HG02588 (cell line): ENCODE measurements around the gene SAA1.

Experiments
- ATAC-seq: cut with Tn5 transposase; IDR thresholded peaks from one replicate; pipeline ENCODE4 v1.9.1; 2021; ENCODE audit warnings: mild to moderate bottlenecking, moderate library complexity; ENCODE audit not compliant: unreplicated experiment

The SAA1 gene

GRCh38 chr11:18265949-18266348 is at the start of gene SAA1:
Gene SAA1, plus strand, starts transcription at chr11:18266264. Its CDS starts 624 bp downstream, at chr11:18266888.
- ATAC-seq = no peak

GRCh38 chr11:18221274-18221876 is 44.7 kb upstream of the SAA1 start:
- no peak for ATAC-seq

DNA sequence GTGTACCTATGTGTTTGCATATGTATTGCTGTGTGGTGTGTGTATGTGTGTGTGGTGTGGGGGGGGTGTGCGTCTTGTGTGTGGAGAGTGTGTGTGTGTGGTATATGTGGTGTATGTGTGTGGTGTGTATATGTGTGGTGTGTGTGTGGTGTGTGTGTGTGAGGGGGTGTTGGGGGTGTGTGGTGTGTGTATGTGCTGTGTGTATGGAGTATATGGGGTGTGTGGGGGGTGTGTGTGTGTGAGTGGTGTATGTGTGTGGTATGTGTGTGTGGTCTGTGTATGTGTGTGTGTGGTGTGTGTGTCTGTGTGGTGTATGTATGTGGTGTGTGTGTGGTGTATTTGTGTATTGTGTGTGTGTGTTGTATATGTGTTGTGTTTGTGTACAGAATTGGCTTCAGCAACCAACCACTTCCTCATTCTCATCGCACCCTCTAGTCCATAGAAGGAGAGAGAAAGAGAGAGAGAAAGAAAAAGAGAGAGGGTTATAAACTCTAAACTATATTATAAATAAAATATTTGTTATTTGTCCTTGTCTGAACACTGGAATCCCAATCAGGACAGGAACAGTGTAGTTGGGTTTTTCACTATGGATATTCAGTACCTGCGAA is 43.1 kb upstream of the SAA1 start:
- no peak for ATAC-seq

DNA sequence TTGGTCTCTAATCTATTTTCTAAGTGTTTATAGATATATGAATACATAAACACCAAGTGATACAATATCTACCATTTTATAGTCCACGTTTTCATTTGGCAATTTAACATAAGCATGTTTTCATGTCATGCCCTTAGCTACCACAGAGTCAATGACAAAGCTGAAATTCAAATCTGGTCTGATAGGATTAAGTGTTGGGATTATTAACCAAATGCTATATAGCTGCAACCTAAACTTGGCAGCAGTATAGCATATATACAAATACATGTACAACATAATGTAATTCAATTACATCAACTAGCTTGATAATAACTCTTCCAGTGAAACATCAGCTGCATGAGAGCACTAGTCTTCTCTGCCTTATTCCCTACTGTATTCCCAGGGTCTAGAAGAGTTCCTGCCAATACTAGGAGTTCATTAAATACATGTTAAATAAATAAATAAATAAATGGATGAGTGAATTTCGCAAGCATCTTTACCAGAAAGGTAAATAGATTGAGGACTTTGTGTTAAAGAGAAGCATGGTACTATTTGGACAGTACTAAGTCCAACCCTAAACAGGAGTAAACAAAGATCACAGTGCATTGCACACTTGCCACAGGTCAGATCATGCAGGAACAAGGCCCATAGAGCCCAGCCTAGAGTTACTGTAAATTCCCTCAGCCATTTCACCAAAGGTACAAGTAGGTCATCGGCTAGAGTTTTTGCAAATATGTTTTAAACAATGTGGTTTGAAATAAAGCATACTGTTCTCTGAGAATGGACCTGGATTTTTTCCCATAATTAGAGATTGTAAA is 42.3 kb upstream of the SAA1 start:
- ATAC-seq = no peak

DNA sequence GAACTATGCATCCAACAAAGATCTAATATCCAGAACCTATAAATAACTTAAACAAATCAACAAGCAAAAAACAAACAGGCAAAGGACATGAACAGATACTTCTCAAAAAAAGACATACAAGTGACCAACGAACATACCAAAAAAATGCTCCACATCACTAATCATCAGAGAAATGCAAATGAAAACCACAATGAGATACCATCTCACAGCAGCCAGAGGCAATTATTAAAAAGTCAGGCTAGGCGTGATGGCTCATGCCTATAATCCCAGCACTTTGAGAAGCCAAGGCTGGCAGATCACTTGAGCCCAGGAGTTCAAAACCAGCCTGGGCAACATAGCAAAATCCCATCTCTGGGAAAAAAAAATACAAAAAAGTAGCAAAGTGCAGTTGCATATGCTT is 40.2 kb upstream of the SAA1 start:
- no peak for ATAC-seq

DNA sequence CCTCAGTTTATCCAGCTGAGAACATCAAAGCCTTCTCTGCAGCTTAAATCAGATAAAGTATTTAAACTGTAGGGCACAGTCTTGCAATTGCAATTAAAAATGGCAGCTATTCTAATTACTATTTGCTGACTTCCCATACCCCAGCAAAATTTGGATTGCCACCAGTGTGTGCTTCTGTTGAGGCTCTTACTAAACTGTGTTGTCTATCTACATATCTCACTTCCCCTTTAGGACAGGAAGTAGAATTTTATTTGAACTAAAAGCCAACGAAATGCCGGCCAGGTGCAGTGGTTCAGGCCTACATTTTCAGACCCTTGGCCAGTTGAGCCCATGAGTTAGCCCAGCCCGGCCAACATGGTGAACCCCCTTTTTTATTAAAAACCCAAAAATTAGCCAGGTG is 36.6 kb upstream of the SAA1 start:
- peak; percentile 94 for ATAC-seq

- ATAC-seq = no peak
Observed at GRCh38 chr11:18230859-18231258, 35.2 kb upstream of the SAA1 start.

DNA sequence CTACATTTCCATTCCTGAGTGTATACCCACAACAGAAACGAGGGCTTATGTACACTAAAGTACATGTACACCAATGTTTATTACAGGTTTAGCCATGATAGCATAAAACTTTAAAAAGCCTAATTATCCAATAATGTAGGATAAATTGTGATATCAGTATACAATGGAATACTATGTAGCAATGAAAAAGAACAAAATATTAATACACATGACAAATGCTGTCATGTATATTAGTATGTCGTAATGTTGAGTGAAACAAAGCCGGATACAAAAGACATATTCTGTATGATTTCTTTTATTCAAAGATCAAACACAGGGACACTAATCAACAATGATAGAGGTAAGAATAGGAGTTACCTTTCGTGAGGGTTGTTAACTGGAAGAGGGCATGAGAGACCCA is 32.2 kb upstream of the SAA1 start:
- ATAC-seq = no peak

- no peak for ATAC-seq
Observed at GRCh38 chr11:18235394-18236334, 30.4 kb upstream of the SAA1 start.

- ATAC-seq = no peak
Observed at GRCh38 chr11:18236664-18237356, 29.3 kb upstream of the SAA1 start, which contains the start of gene SAA4. Gene SAA4, minus strand, starts transcription at chr11:18236802. Its CDS starts 876 bp downstream, at chr11:18235926.

DNA sequence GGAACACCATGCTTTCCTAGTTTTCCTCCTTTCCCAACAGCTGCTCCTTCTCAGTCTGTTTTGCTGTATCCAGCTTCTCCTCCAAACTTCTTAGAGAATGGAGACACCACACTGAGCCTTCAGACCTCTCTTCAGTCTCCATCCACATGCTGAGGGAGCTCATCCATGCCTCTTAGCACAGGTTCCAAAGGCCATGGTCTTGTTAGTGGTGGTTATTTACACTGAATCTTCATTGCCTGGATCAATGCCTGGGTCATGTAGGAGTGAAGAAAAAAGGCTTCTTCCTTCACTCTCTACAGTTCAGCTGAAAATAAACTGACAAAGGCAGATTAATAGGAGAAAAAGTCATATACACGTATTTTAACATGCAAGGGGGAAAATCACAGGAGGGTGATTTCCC is 26.4 kb upstream of the SAA1 start:
- ATAC-seq = no peak

DNA sequence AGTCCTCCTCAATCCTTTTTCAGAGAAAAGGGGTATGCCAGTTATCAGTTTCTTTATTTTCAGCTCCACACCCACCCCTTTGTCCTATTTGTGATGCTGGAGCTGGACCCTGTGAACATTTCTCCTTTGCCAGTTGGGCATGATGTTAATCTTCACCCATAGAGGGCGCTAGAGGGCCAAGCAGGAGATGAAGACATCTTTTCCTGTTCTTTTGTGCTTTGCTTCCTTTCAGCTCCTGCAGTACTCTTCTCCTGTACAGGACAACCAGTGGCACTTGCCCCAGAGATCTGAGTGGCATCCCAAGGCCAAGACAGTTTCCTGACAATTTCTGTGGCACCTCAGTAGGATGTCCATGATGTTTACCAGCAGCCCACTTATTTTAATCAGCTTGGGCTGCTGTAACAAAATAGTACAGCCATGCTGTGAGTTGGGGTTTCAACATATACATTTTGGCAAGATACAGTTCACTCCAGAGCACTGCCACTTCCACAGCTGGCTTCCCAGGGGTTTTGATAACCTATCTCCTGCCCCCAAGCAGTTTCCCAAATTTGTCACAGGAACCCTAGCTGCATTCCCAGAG is 22.2 kb upstream of the SAA1 start:
- ATAC-seq = no peak

DNA sequence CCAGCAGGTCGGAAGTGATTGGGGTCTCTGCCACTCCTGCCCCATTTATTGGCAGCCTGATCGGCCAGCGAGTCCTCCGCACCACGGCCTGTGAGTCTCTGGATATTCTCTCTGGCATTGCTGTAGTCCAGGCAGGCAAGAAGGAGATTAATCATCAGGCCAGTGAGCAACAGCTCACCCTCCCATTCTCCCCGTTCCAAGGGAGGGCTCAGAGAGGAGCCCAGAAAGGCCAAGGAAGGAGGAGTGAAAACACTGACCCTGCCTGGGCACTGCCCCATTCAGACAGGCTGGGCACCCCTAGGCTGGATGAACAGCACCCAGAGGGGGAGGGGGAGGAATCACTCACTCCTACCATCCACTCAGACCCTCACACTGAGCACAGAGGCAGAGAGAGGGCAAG is 20.7 kb upstream of the SAA1 start:
- ATAC-seq = no peak

DNA sequence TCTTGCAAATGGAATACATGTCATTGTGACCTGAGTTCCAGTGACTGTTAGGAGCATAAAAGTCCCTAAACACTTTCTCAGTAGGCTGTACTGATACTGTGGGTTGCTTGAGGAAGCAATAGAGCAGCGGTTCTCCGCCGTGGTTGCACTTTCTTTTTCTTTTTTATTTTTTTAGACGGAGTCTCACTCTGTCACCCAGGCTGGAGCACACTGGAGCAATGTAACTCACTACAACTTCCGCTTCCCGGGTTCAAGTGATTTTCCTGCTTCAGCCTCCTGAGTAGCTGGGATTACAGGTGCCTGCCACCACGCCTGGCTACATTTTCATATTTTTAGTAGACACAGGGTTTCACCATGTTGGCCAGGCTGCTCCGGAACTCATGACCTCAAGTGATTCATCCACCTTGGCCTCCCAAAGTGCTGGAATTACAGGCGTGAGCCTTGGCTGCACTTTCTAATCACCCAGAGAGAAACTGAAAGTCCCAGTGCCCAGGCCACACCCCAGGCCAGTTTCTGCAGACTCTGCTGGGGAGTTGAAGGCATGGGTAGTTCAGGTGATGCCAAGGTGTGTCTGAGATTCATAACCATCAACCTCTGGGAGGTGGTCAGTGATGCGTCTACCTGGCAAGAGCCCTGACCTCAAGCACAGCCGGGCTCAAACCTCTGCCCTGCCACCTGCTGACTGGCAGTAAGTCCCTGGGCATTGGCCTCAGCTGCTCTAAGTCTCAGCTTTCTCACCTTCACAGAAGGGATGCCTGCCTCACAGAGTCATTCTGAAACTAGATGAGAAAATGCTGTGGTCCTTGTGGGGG is 19.5 kb upstream of the SAA1 start:
- peak; percentile 81 for ATAC-seq

DNA sequence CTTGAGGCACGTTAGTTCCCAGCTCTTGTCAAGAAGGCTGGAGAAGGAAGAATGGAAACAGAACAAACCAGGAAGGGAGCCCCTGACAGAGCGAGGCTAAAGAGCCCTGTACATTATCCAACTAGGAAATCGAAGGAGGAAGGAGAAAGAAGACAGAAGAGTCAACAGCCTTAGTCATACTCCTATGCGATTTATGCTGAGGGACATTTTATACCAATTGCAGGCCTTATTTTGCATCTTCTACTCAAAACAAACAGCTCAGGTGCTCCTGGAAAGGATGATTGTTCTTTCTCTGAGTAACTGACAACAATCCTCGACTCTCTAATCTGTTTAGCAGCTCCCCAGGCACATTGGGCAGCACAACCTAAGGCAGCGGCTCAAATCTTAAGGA is 18.9 kb upstream of the SAA1 start:
- peak; percentile 11 for ATAC-seq

- no peak for ATAC-seq
Observed at GRCh38 chr11:18248561-18248960, 17.5 kb upstream of the SAA1 start, which contains the start of gene SAA2. Gene SAA2, minus strand, starts transcription at chr11:18248668. Its CDS starts 657 bp downstream, at chr11:18248011.

DNA sequence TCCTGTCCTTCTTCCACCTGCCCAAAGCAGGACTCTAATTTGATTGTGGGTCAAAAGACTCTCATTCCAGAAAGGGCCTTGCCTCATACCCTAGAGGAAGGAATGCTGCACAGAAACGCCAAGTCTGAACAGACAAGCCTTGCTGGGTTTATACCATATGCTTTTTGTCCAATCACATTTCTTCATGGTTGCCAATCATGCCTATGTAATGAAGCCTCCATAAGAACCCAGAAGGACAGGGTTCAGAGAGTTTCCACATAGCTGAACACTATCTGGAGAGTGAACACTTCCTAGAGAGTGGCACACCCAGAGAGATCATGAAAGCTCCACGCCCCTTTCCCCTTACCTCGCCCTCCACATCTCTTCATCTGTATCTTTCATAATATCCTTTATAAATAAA is 12.8 kb upstream of the SAA1 start:
- ATAC-seq = no peak

- ATAC-seq = no peak
Observed at GRCh38 chr11:18253778-18254338, 12.2 kb upstream of the SAA1 start.
